ENCODE results near the gene ANKRD55.

ANKRD55 gene

GRCh38 chr5:56176871-56177533 is 56.1 kb downstream of the ANKRD55 start:
- ChIA-PET POLR2A (no interaction called here), CTCF (interaction anchor here (1.6 to 2.2 kb wide), 2 partner anchors 24 to 241 kb away, joined by 4 to 12 read pairs; no protein-coding TSS in a partner anchor)

GRCh38 chr5:56176155-56176798 is 56.9 kb downstream of the ANKRD55 start:
- POLR2A ChIA-PET = no interaction called here
- TF ChIP-seq, protein P1, sequence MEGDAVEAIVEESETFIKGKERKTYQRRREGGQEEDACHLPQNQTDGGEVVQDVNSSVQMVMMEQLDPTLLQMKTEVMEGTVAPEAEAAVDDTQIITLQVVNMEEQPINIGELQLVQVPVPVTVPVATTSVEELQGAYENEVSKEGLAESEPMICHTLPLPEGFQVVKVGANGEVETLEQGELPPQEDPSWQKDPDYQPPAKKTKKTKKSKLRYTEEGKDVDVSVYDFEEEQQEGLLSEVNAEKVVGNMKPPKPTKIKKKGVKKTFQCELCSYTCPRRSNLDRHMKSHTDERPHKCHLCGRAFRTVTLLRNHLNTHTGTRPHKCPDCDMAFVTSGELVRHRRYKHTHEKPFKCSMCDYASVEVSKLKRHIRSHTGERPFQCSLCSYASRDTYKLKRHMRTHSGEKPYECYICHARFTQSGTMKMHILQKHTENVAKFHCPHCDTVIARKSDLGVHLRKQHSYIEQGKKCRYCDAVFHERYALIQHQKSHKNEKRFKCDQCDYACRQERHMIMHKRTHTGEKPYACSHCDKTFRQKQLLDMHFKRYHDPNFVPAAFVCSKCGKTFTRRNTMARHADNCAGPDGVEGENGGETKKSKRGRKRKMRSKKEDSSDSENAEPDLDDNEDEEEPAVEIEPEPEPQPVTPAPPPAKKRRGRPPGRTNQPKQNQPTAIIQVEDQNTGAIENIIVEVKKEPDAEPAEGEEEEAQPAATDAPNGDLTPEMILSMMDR (IDR thresholded peaks at IDR 0.05; ENCODE audit: insufficient read depth, low read length, missing control alignments) = no peak
- CTCF ChIA-PET = interaction anchor here (1.6 to 2.2 kb wide), 2 partner anchors 24 to 240 kb away, joined by 4 to 12 read pairs; no protein-coding TSS in a partner anchor
- no peak overlapping the region for H3K4me3 ChIP-seq (ENCODE audit: low read depth, low read length)
- DNase-seq (ENCODE audit: low read depth, low spot score) = no peak

More at GRCh38 chr5:56176871-56177533, 56.1 kb downstream of the ANKRD55 start:
- no peak for DNase-seq (ENCODE audit: low read depth, low spot score)
- TF ChIP-seq, protein P1 (IDR thresholded peaks at IDR 0.05; ENCODE audit: insufficient read depth, low read length, missing control alignments) = no peak
- no peak overlapping the region for H3K4me3 ChIP-seq (ENCODE audit: low read depth, low read length)

DNA sequence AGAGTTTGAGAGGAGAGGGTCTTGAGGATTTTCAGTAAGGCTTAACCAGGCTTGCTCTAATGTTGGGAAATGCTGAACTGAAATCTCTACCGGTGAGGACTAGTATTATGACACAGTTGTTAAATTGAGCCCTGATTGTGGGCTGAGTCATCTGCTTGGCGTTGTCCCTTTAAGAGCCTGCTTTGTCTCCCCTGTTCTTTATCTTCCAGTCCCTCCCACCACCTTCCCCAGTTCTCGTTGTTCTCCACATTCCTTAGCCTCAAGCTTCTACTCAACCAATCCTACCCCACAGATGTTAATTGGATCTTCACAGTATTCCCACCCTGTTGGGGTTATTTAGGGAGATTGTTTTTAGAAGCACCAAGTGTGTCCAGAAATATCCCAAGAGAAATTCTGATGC is 57.6 kb downstream of the ANKRD55 start:
- ChIA-PET POLR2A (no interaction called here), CTCF (interaction anchor here (1.6 to 2.2 kb wide), 2 partner anchors 25 to 240 kb away, joined by 4 to 12 read pairs; no protein-coding TSS in a partner anchor)
- TF ChIP-seq, protein P1 (IDR thresholded peaks at IDR 0.05; ENCODE audit: insufficient read depth, low read length, missing control alignments) = no peak

GRCh38 chr5:56175021-56175420 is 58.1 kb downstream of the ANKRD55 start:
- CTCF ChIA-PET = interaction anchor here (1.6 kb wide), 1 partner anchor 26 kb away, joined by 4 read pairs; no protein-coding TSS in a partner anchor

More for the DNA sequence above, 57.6 kb downstream of the ANKRD55 start:
- no peak overlapping the region for H3K4me3 ChIP-seq (ENCODE audit: low read depth, low read length)
- peak; percentile 42 for DNase-seq (ENCODE audit: low read depth, low spot score)

GRCh38 chr5:56172241-56172640 is 60.9 kb downstream of the ANKRD55 start:
- POLR2A ChIA-PET = no interaction called here
- DNase-seq (ENCODE audit: low read depth, low spot score) = peak; percentile 37
- CTCF ChIA-PET = interaction anchor here (0.7 kb wide), 1 partner anchor 9 kb away, joined by 3 read pairs; no protein-coding TSS in a partner anchor
- H3K4me3 ChIP-seq (ENCODE audit: low read depth, low read length) = no peak overlapping the region
- TF ChIP-seq, protein P1 (IDR thresholded peaks at IDR 0.05; ENCODE audit: insufficient read depth, low read length, missing control alignments) = no peak

More at GRCh38 chr5:56175021-56175420, 58.1 kb downstream of the ANKRD55 start:
- TF ChIP-seq, protein P1 (IDR thresholded peaks at IDR 0.05; ENCODE audit: insufficient read depth, low read length, missing control alignments) = no peak
- DNase-seq (ENCODE audit: low read depth, low spot score) = no peak
- POLR2A ChIA-PET = no interaction called here
- no peak overlapping the region for H3K4me3 ChIP-seq (ENCODE audit: low read depth, low read length)

DNA sequence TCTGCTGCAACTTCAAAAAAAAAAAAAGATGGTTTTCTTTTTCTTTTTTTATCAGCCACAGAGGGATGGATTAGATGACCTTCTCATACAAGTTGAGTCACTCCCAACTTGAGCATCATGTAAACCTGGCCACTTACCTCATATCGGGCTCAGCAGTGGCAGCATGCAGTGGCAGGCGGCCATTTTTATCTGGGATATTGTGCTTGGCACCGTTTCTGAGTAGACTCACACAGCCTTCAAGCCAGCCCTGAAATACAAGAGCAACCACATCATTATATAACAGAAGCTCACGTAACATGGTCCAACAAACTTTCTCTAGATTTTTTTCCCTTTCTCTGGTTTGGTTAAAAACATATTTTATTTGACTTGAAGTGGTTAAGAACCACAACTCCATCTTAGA is 62.6 kb downstream of the ANKRD55 start:
- DNase-seq (ENCODE audit: low read depth, low spot score) = no peak
- ChIA-PET CTCF (interaction anchor here (0.6 kb wide), 1 partner anchor 96 kb away, joined by 3 read pairs; no protein-coding TSS in a partner anchor), POLR2A (interaction anchor here (0.6 kb wide), 1 partner anchor 113 kb away, joined by 3 read pairs; no protein-coding TSS in a partner anchor)
- TF ChIP-seq, protein P1 (IDR thresholded peaks at IDR 0.05; ENCODE audit: insufficient read depth, low read length, missing control alignments) = no peak
- no peak overlapping the region for H3K4me3 ChIP-seq (ENCODE audit: low read depth, low read length)

Data from AG04449 (cell line).